Left cardiac atrium (tissue), 4 donors: ENCODE measurements around the gene SVBP. TPM values are rescaled to one million over a fixed set of nuclear protein-coding genes. Genes with fewer than 3 reads are reported as not detected.
"Not testable (repeated sequence)": the region's sequence is repeated elsewhere in the genome, so short reads cannot be mapped to it uniquely, and the experiment has no call there.

Experiments
- ATAC-seq, 2 donors: fragments of 200-7000 bp; cut with Tn5 transposase; one replicate each; pipeline ENCODE4 v1.9.1; 2020; ENCODE audit warnings: mild to moderate bottlenecking in 2 of 2, moderate library complexity in 2 of 2
- DNase-seq: peaks from one replicate; pipeline ENCODE4 v3.0.0-alpha.2; 2020
- intact Hi-C, 2 donors: fragments of 100-400 bp; cut with DNase I; formaldehyde crosslinking; loops; one replicate each; pipeline versions ENCODE4 v1.14.1 to v1.15.1; 2022 to 2023
- total RNA-seq, 2 donors: library from RNA; stranded (reverse); fragmentation: NEBNext Ultra II Directional; extraction: Animal tissue kit (Norgen Biotek cat#: 25700); gene quantifications; one replicate each; pipeline ENCODE4 v1.2.1, GENCODE V29; 2021
- donor health status: DM: no; HTN: yes; CAD: no.
- donor health status: DM: no; HTN: yes; CAD: no; lungs with severe emphysema.
- donor health status: DM: yes; HTN: yes; CAD: no.
- donor health status: Dilated cardiomyopathy.

SVBP gene
- total RNA-seq, 2 donors from 2014 or later = 10.6 to 14.2 TPM

- intact Hi-C loops = loop anchor here in 1 of 2 donors (5.0 kb wide), 1 partner anchor 49 kb away; the partner anchor contains the start of genes C1orf50 and P3H1
- ATAC-seq = peak in 1 of 2 donors; percentile 2
Measured at GRCh38 chr1:42815941-42816584, 1.1 kb downstream of the SVBP start.

DNA sequence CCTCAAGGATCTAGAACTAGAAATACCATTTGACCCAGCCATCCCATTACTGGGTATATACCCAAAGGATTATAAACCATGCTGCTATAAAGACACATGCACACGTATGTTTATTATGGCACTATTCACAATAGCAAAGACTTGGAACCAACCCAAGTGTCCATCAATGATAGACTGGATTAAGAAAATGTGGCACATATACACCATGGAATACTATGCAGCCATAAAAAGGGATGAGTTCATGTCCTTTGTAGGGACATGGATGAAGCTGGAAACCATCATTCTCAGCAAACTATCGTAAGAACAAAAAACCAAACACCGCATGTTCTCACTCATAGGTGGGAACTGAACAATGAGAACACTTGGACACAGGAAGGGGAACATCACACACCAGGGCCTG, 2.4 kb downstream of the SVBP start:
- not testable (repeated sequence) for DNase-seq, ATAC-seq
- intact Hi-C loops = loop anchor here in 1 of 2 donors (5.0 kb wide), 1 partner anchor 48 kb away; the partner anchor contains the start of genes C1orf50 and P3H1

More at GRCh38 chr1:42815941-42816584, 1.1 kb downstream of the SVBP start:
- DNase-seq = no peak

GRCh38 chr1:42807056-42807668, 10.0 kb downstream of the SVBP start:
- intact Hi-C loops = no loop called here
- DNase-seq (no peak), ATAC-seq (no peak)

GRCh38 chr1:42806593-42806992, 10.6 kb downstream of the SVBP start:
- intact Hi-C loops = no loop called here
- no peak for ATAC-seq

GRCh38 chr1:42806171-42806570, 11.0 kb downstream of the SVBP start:
- DNase-seq (no peak), ATAC-seq (no peak)
- intact Hi-C loops = no loop called here

More at GRCh38 chr1:42806593-42806992, 10.6 kb downstream of the SVBP start:
- no peak for DNase-seq

GRCh38 chr1:42801832-42802473, 15.2 kb downstream of the SVBP start:
- ATAC-seq (peak in 1 of 2 donors; percentile 61), DNase-seq (no peak)
- intact Hi-C loops = no loop called here

GRCh38 chr1:42797979-42798378, 19.2 kb downstream of the SVBP start:
- ATAC-seq (no peak), DNase-seq (no peak)
- intact Hi-C loops = no loop called here

DNA sequence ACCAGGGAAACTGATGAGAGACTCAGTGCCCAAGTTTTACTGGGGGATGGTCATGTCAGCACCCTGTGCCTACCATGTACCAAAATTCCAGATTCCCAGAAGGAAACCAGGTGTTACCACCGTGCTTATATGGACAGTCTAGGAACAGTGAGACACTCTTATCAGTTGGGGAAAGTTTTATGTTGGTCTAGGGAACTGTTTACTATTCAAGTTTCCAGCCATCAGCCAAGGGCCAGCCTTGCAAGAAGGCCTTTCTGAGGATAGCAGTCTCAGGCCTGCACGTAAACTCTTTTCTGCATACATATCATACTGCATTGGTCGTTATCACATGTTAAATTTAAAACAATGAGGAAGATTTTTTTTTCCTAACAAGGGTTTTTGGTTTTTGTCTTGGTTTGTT, 19.8 kb downstream of the SVBP start:
- ATAC-seq (no peak), DNase-seq (no peak)
- intact Hi-C loops = no loop called here

GRCh38 chr1:42793824-42794223, 23.4 kb downstream of the SVBP start:
- ATAC-seq (peak in 1 of 2 donors; percentile 77), DNase-seq (no peak)
- intact Hi-C loops = no loop called here

DNA sequence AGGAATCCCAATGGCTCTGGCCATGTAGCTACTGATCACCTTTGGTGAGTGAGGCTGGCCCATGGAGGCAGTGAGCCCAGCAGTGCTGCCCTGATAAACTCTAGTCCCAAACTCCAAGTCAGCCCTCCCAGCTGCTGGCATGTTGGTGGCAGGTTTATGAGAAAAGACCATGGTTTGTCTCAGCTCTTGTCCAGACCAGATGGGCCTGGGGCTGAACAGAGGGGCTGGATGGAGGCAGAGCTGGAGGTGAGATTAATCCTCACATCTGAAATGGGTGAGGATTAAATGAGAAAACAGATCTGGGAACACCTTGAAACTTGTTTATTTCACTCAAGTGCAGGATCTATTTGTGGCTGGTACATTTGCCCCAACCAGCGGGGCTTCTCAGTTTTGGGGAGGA, 29.2 kb downstream of the SVBP start:
- intact Hi-C loops = no loop called here
- no peak for DNase-seq

GRCh38 chr1:42786097-42786496, 31.1 kb downstream of the SVBP start:
- no peak for ATAC-seq
- DNase-seq = no peak
- intact Hi-C loops = no loop called here

More for the DNA sequence above, 29.2 kb downstream of the SVBP start:
- ATAC-seq = no peak

GRCh38 chr1:42784946-42785693, 32.1 kb downstream of the SVBP start, which contains the start of gene TMEM269:
TMEM269 (plus strand) TSS chr1:42784991; CDS start chr1:42789894, 4,903 bp downstream.
- peak; percentile 59 to 69 for ATAC-seq
- intact Hi-C loops = no loop called here

DNA sequence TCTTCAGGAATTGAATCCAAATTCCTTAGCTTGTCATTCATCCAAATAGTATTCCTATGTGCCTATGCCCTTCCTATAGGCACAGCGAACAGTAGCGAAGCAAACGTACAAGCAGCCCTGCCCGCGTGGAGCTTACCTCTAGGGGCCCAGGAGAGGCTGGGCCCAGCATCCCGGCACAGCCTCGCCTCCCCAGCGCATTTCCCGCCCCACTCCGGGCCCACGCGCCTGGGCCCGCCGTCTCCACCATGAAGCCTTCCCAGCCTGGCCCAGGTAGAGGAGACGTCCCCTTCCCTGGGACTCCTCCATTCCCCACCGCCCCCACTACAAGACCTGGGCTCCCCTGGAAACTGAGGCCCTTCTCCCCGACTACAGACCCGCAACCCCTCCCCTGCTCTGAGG, 32.7 kb downstream of the SVBP start:
- intact Hi-C loops = no loop called here
- DNase-seq = no peak
- ATAC-seq = no peak

More at GRCh38 chr1:42784946-42785693, 32.1 kb downstream of the SVBP start, which contains the start of gene TMEM269:
- peak; percentile 40 for DNase-seq

GRCh38 chr1:42783092-42783491, 34.1 kb downstream of the SVBP start:
- DNase-seq (no peak), ATAC-seq (no peak)
- intact Hi-C loops = no loop called here

DNA sequence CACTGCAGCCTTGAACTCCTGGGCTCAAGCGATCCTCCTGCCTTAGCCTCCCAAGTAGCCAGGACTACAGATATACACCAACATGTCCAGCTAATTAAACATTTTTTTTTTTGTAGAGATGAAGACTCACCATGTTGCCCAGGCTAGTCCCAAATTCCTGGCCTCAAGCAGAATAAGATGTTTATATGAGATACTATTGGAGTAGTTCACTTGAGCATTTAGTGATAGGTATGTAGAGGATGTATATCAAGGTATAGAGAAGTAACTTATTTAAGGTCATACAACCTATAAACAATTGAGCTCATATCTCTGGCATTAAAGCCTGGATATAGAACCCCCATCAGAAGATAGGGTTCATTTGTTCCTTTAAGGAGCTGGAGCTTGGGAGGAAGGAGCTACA, 37.0 kb downstream of the SVBP start:
- DNase-seq = no peak
- no peak for ATAC-seq
- intact Hi-C loops = no loop called here

DNA sequence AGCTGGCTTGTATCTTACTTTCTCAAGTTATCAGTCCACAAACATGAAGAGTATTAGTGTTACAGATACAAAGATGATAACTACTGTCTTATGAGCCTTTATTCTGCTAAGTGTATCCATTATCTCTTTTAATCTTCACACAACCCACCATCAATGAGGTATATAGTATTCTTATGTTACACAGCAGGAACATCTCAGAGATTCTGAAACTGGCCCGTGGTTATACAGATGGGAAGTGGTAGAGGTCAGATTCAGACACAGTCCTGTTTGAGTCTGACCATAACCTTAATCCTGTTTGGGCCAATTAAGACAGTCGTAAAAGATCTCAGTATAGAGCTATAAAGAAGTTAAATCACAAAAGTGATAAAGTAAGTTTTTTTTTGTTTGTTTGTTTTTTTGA, 37.5 kb downstream of the SVBP start:
- intact Hi-C loops = loop anchor here (5.0 to 10.0 kb wide), 3 partner anchors 138 to 295 kb away; no protein-coding TSS in a partner anchor
- DNase-seq (no peak), ATAC-seq (no peak)

DNA sequence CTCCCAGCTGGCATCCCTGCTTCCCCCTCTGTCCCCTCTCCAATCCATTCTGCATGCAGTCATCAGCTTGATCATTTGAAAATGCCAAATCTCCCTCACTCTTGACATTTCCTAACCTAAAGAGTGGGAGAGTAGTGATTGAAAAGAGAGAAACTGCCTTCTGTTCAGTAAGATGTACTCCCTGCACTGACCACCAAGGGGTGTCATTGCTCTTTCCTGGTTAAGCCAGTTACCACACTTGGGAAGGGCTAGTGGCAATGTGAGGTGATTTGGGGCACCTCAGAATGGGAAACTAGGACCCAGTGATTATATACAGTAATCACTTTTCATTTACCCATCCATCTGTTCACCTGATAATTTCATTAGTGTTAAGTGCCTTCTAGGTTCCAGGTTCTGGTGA, 39.3 kb downstream of the SVBP start:
- no peak for DNase-seq
- intact Hi-C loops = loop anchor here (5.0 to 10.0 kb wide), 3 partner anchors 139 to 297 kb away; no protein-coding TSS in a partner anchor
- ATAC-seq = peak; percentile 35 to 70

DNA sequence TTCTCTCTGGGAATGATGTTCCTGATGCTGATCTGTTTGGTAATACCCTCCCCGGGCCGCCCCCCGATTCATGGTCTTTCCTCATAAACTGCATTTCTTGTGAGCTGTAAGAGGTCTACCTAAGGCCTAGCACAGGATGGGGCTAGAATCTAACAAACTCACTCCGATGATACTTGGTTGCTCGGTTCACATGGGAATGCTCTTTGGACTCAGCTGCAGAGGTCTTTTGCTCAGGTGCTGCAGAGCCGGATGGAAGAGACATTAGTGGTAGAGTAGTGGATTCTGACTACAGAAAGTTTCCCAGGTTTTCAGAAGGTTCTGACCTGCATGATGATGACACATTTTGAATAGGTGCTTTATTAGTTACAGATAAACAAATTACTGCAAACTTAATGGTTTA, 40.7 kb downstream of the SVBP start:
- ATAC-seq = no peak
- DNase-seq = no peak
- intact Hi-C loops = loop anchor here (5.0 to 10.0 kb wide), 3 partner anchors 141 to 298 kb away; no protein-coding TSS in a partner anchor

DNA sequence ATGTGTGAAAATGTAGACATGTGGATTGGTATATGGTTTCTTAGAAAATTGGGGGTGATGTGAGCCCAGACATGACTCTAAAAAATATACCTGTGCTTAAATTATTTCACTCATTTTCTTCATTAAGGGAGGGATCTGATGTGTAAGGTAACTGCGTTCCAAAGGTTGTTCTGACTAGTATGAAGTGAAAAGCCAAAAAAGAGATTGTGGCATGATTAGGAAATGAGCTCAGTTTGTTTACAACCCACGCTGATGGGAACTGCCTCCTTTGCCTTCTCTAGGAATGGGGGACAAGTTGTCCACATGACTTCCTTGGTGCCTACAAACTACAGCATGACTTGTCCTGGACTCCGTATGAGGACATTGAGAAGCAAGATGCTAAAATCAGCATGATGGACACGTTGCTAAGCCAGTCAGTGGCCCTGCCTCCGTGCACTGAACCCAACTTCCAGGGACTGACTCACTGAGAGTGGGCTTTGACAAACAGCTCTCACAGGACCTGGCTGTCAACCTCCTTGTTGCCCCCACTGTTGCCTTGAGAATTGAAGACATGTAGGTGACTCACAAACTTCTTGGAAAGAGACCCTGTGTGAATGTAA, 42.2 kb downstream of the SVBP start:
- intact Hi-C loops = loop anchor here (5.0 to 10.0 kb wide), 3 partner anchors 142 to 300 kb away; no protein-coding TSS in a partner anchor
- ATAC-seq (no peak), DNase-seq (no peak)
